GM19240 (cell line): ENCODE measurements around the gene SELE.

Experiments
- DNase-seq: peaks from one replicate; pipeline ENCODE4 v3.0.0; 2011; ENCODE audit warnings: low spot score; ENCODE audit not compliant: insufficient read length

SELE gene

GRCh38 chr1:169733924-169734323, at the start of gene SELE:
SELE (minus strand) TSS chr1:169734079; CDS start chr1:169733612, 467 bp downstream.
- no peak for DNase-seq

- no peak for DNase-seq
Measured at GRCh38 chr1:169782596-169782995, 48.7 kb upstream of the SELE start.

GRCh38 chr1:169779970-169780369, 46.1 kb upstream of the SELE start:
- no peak for DNase-seq

- DNase-seq, result no peak
Measured at GRCh38 chr1:169779150-169779549, 45.3 kb upstream of the SELE start.

- DNase-seq, result no peak
Measured at GRCh38 chr1:169776440-169776839, 42.6 kb upstream of the SELE start.

GRCh38 chr1:169768161-169768560, 34.3 kb upstream of the SELE start:
- no peak for DNase-seq

GRCh38 chr1:169765580-169766331, 31.9 kb upstream of the SELE start:
- no peak for DNase-seq

GRCh38 chr1:169764919-169765318, 31.0 kb upstream of the SELE start:
- DNase-seq, result no peak

GRCh38 chr1:169762699-169763098, 28.8 kb upstream of the SELE start:
- no peak for DNase-seq

- DNase-seq, result no peak
Measured at GRCh38 chr1:169759038-169759437, 25.2 kb upstream of the SELE start.

GRCh38 chr1:169753549-169753948, 19.7 kb upstream of the SELE start:
- DNase-seq, result no peak

GRCh38 chr1:169750041-169750440, 16.2 kb upstream of the SELE start:
- DNase-seq, result no peak

GRCh38 chr1:169746550-169746949, 12.7 kb upstream of the SELE start:
- DNase-seq, result no peak

- DNase-seq, result no peak
Measured at GRCh38 chr1:169745015-169745861, 11.4 kb upstream of the SELE start.

- DNase-seq, result no peak
Measured at GRCh38 chr1:169741666-169742394, 8.0 kb upstream of the SELE start.

- no peak for DNase-seq
Measured at GRCh38 chr1:169739980-169740379, 6.1 kb upstream of the SELE start.

GRCh38 chr1:169731446-169731845, 2.4 kb downstream of the SELE start:
- DNase-seq, result no peak

- no peak for DNase-seq
Measured at GRCh38 chr1:169729991-169730390, 3.9 kb downstream of the SELE start.

GRCh38 chr1:169727307-169727706, 6.6 kb downstream of the SELE start:
- DNase-seq, result no peak

GRCh38 chr1:169726851-169727250, 7.0 kb downstream of the SELE start:
- no peak for DNase-seq

GRCh38 chr1:169725930-169726329, 7.9 kb downstream of the SELE start:
- DNase-seq, result no peak

- DNase-seq, result no peak
Measured at GRCh38 chr1:169724168-169724567, 9.7 kb downstream of the SELE start.
